IMR-90 (cell line): ENCODE measurements around the gene AXDND1. TPM values are rescaled to one million over a fixed set of nuclear protein-coding genes. Genes with fewer than 3 reads are reported as not detected.
A peak's percentile ranks its signal among the peaks of the same experiment; 100 is the strongest.

Source experiments
- ATAC-seq: fragments of 200-7000 bp; cut with Tn5 transposase; 2 replicates; pipeline ENCODE4 v1.9.1; 2020; ENCODE audit warnings: low read depth, mild to moderate bottlenecking, moderate library complexity
- BruUV-seq: library from RNA; stranded (reverse); fragments of 400-500 nt; replicated peaks from 2 replicates; lab custom pipeline; 2021; lab: Mats Ljungman, UMichigan
- CTCF ChIA-PET: fragments of 300-600 bp; formaldehyde crosslinking; extraction: SDS; loops from one replicate; lab custom pipeline; 2021; ENCODE audit warnings: antibody characterized with exemption; lab: Yijun Ruan, JAX
- POLR2A ChIA-PET: fragments of 300-600 bp; sonication (Branson Sonifier 250); formaldehyde crosslinking; loops from one replicate; lab custom pipeline; 2022; ENCODE audit warnings: antibody characterized with exemption; ENCODE audit not compliant: unreplicated experiment; lab: Charles Lee
- DNase-seq: peaks from one replicate; pipeline ENCODE4 v3.0.0; 2013
- H2AFZ ChIP-seq: replicated peaks from 2 replicates; pipeline ENCODE3; 2013; ENCODE audit warnings: low read length, mild to moderate bottlenecking; ENCODE audit not compliant: poor library complexity
- H2AK5ac ChIP-seq: 2 replicates; pipeline ENCODE4 v1.6.1; 2013; ENCODE audit warnings: low read depth, low read length, inconsistent platforms
- H2AK9ac ChIP-seq: replicated peaks from 2 replicates; pipeline ENCODE3; 2013; ENCODE audit warnings: mild to moderate bottlenecking, low read depth, low read length, moderate library complexity; ENCODE audit not compliant: poor library complexity
- H2BK120ac ChIP-seq: 2 replicates; pipeline ENCODE4 v1.6.1; 2013; ENCODE audit warnings: low read depth, low read length, inconsistent platforms
- H2BK15ac ChIP-seq: 3 replicates; pipeline ENCODE4 v1.6.1; 2013; ENCODE audit warnings: low read depth, low read length, inconsistent platforms
- H2BK20ac ChIP-seq: 2 replicates; pipeline ENCODE4 v1.6.1; 2013; ENCODE audit warnings: low read depth, mild to moderate bottlenecking, inconsistent platforms, low read length, moderate library complexity
- H2BK5ac ChIP-seq: 2 replicates; pipeline ENCODE4 v1.6.1; 2013; ENCODE audit warnings: mild to moderate bottlenecking, low read depth, low read length, inconsistent platforms; ENCODE audit not compliant: poor library complexity, severe bottlenecking
- H3K14ac ChIP-seq: replicated peaks from 2 replicates; pipeline ENCODE4 v1.6.1; 2013; ENCODE audit warnings: low read depth, low read length, inconsistent platforms
- H3K18ac ChIP-seq: 2 replicates; pipeline ENCODE4 v1.6.1; 2013; ENCODE audit warnings: low read depth, low read length, control low read depth
- H3K23ac ChIP-seq: 2 replicates; pipeline ENCODE4 v1.6.1; 2013; ENCODE audit warnings: low read depth, low read length, inconsistent platforms
- H3K27ac ChIP-seq: 2 replicates; pipeline ENCODE4 v1.5.1; 2013; ENCODE audit warnings: mild to moderate bottlenecking, control low read depth, low read length; ENCODE audit not compliant: insufficient read depth
- H3K27me3 ChIP-seq: 2 replicates; pipeline ENCODE4 v1.6.1; 2013; ENCODE audit warnings: low read length; ENCODE audit not compliant: control insufficient read depth, insufficient read depth
- H3K36me3 ChIP-seq: 2 replicates; pipeline ENCODE4 v1.6.1; 2013; ENCODE audit warnings: low read length, mixed read lengths; ENCODE audit not compliant: control insufficient read depth, insufficient read depth
- H3K4ac ChIP-seq: 2 replicates; pipeline ENCODE4 v1.6.1; 2013; ENCODE audit warnings: low read depth, low read length, inconsistent platforms
- H3K4me1 ChIP-seq: 2 replicates; pipeline ENCODE4 v1.6.1; 2013; ENCODE audit warnings: low read length, mixed read lengths; ENCODE audit not compliant: control insufficient read depth, insufficient read depth
- H3K4me2 ChIP-seq: 2 replicates; pipeline ENCODE4 v1.6.1; 2013; ENCODE audit warnings: low read depth, mild to moderate bottlenecking, control low read depth, low read length, moderate library complexity
- H3K4me3 ChIP-seq: 2 replicates; pipeline ENCODE4 v1.5.1; 2013; ENCODE audit warnings: low read depth, mild to moderate bottlenecking, control low read depth, low read length, moderate library complexity; ENCODE audit not compliant: insufficient read depth
- H3K56ac ChIP-seq: 2 replicates; pipeline ENCODE4 v1.6.1; 2013; ENCODE audit warnings: low read length, inconsistent platforms; ENCODE audit not compliant: insufficient read depth; ENCODE audit errors: extremely low read depth
- H3K79me1 ChIP-seq, 2 experiments: 2 replicates each; pipeline ENCODE4 v1.6.1; 2013; ENCODE audit warnings: low read length in 2 of 2, inconsistent platforms in 1 of 2, low read depth in 1 of 2
- H3K9ac ChIP-seq: 2 replicates; pipeline ENCODE4 v1.6.1; 2013; ENCODE audit warnings: low read depth, low read length, control low read depth
- H3K9me1 ChIP-seq: 2 replicates; pipeline ENCODE4 v1.6.1; 2013; ENCODE audit warnings: low read length, inconsistent platforms; ENCODE audit not compliant: insufficient read depth
- H3K9me3 ChIP-seq: 2 replicates; pipeline ENCODE4 v1.6.1; 2013; ENCODE audit warnings: low read length; ENCODE audit not compliant: control insufficient read depth, insufficient read depth
- H4K20me1 ChIP-seq: 2 replicates; pipeline ENCODE4 v1.6.1; 2013; ENCODE audit warnings: low read length, inconsistent platforms; ENCODE audit not compliant: insufficient read depth
- H4K5ac ChIP-seq: 2 replicates; pipeline ENCODE4 v1.6.1; 2013; ENCODE audit warnings: mild to moderate bottlenecking, low read depth, low read length, control low read depth
- H4K8ac ChIP-seq, 2 experiments: 2 replicates each; pipeline ENCODE4 v1.6.1; 2013; ENCODE audit warnings: low read depth in 2 of 2, low read length in 2 of 2, control low read depth in 1 of 2, inconsistent platforms in 1 of 2
- H4K91ac ChIP-seq: 2 replicates; pipeline ENCODE4 v1.6.1; 2013; ENCODE audit warnings: low read depth, low read length, inconsistent platforms; ENCODE audit not compliant: insufficient read depth
- BHLHE40 ChIP-seq: fragments of 150-350 bp; IDR thresholded peaks from 2 replicates; pipeline ENCODE4 v1.6.1; 2016; ENCODE audit warnings: mild to moderate bottlenecking, low read depth, low read length
- CEBPB ChIP-seq: IDR thresholded peaks from 2 replicates; pipeline ENCODE4 v1.6.1; 2012; ENCODE audit warnings: low read depth, low read length, improper control_type of control experiment
- CHD1 ChIP-seq: IDR thresholded peaks from 2 replicates; pipeline ENCODE4 v1.6.1; 2012; ENCODE audit warnings: low read depth, low read length, improper control_type of control experiment
- CTCF ChIP-seq: conservative IDR thresholded peaks from 2 replicates; pipeline ENCODE4 v1.5.1; 2012; ENCODE audit warnings: mild to moderate bottlenecking, low read depth, low read length, improper control_type of control experiment
- FOS ChIP-seq: fragments of 150-350 bp; IDR thresholded peaks from 2 replicates; pipeline ENCODE4 v1.6.1; 2016; ENCODE audit warnings: low read depth, low read length
- MAFK ChIP-seq: IDR thresholded peaks from 2 replicates; pipeline ENCODE4 v1.6.1; 2012; ENCODE audit warnings: low read depth, low read length, improper control_type of control experiment
- MAZ ChIP-seq: IDR thresholded peaks from 2 replicates; pipeline ENCODE4 v1.6.1; 2012; ENCODE audit warnings: low read depth, mild to moderate bottlenecking, low read length, improper control_type of control experiment, moderate library complexity, borderline replicate concordance
- MXI1 ChIP-seq: IDR thresholded peaks from 2 replicates; pipeline ENCODE4 v1.6.1; 2012; ENCODE audit warnings: low read depth, mild to moderate bottlenecking, low read length, moderate library complexity, borderline replicate concordance
- NFE2L2 ChIP-seq: fragments of 150-350 bp; IDR thresholded peaks from 2 replicates; pipeline ENCODE4 v1.6.1; 2016; ENCODE audit warnings: low read depth, mild to moderate bottlenecking, low read length
- POLR2A ChIP-seq: IDR thresholded peaks from 2 replicates; pipeline ENCODE4 v1.6.1; 2012; ENCODE audit warnings: mild to moderate bottlenecking, low read depth, low read length
- RAD21 ChIP-seq: IDR thresholded peaks from 2 replicates; pipeline ENCODE4 v1.6.1; 2012; ENCODE audit warnings: low read length, improper control_type of control experiment
- RCOR1 ChIP-seq: IDR thresholded peaks from 2 replicates; pipeline ENCODE4 v1.6.1; 2012; ENCODE audit warnings: mild to moderate bottlenecking, low read length, improper control_type of control experiment; ENCODE audit not compliant: insufficient replicate concordance
- RFX5 ChIP-seq: IDR thresholded peaks from 2 replicates; pipeline ENCODE4 v1.8.0; 2012; ENCODE audit warnings: low read depth, mild to moderate bottlenecking, low read length, moderate library complexity
- SMC3 ChIP-seq: fragments of 150-350 bp; IDR thresholded peaks from 2 replicates; pipeline ENCODE4 v1.6.1; 2016; ENCODE audit warnings: low read depth, mild to moderate bottlenecking, antibody characterized with exemption, low read length, moderate library complexity
- USF2 ChIP-seq: fragments of 150-350 bp; IDR thresholded peaks from 2 replicates; pipeline ENCODE4 v1.6.1; 2017; ENCODE audit warnings: mild to moderate bottlenecking, antibody characterized with exemption, low read length, low read depth
- WGBS, 2 experiments: methylation state at CpG; one replicate each; pipeline versions ENCODE4 v1.1.5 to v1.1.7; 2013; ENCODE audit warnings: missing lambda C conversion rate in 2 of 2; ENCODE audit not compliant: insufficient read length in 1 of 2; ENCODE audit errors: extremely low coverage in 2 of 2; 5-methylcytosine and 5-hydroxymethylcytosine counted together
- dilution Hi-C: fragments of 300-500 bp; cut with HindIII; formaldehyde crosslinking; loops from one replicate; pipeline ENCODE4 v1.14.3; 2018; ENCODE audit warnings: low sequenced_read_pairs; ENCODE audit not compliant: unreplicated experiment
- in situ Hi-C: fragments of 300-500 bp; cut with MboI; formaldehyde crosslinking; loops from 3 replicates; pipeline ENCODE4 v1.14.3; 2019; ENCODE audit warnings: low sequenced_read_pairs, inconsistent platforms, mixed read lengths
- intact Hi-C: fragments of 100-400 bp; cut with micrococcal nuclease; formaldehyde crosslinking; loops from 2 replicates; pipeline ENCODE4 v1.10.0; 2022
- polyA plus RNA-seq, 3 experiments: library from polyadenylated mRNA; depleted of rRNA; stranded (reverse); fragments of >200 nt; gene quantifications; 2 replicates each; pipeline ENCODE4 v1.2.3, GENCODE V29; 2012; ENCODE audit warnings: low replicate concordance in 1 of 3
- total RNA-seq: library from RNA; depleted of rRNA; stranded (reverse); fragments of >200 nt; gene quantifications from 2 replicates; pipeline ENCODE4 v1.2.3, GENCODE V29; 2012

The AXDND1 gene
- total and polyA plus RNA-seq, 2 of the 4 experiments (the other 2 are of a cell fraction), result not detected

- peak overlapping the region; percentile 18 for H2AFZ ChIP-seq
- H3K4me3 ChIP-seq, result no peak overlapping the region
- H2BK15ac ChIP-seq, result no peak overlapping the region
- H3K9ac ChIP-seq, result no peak overlapping the region
- no peak overlapping the region for H4K91ac ChIP-seq
- ChIA-PET POLR2A (no interaction called here), CTCF (interaction anchor here (0.7 kb wide), 1 partner anchor 134 kb away, joined by 3 read pairs; no protein-coding TSS in a partner anchor)
- WGBS, 2 experiments, result 32% methylated on average over 4 of the region's 9 CpGs; no CpG with 5 or more reads in 1 of the 2 experiments
- H3K18ac ChIP-seq, result no peak overlapping the region
- dilution Hi-C loops (no loop called here), intact Hi-C loops (no loop called here), in situ Hi-C loops (no loop called here)
- H2AK9ac ChIP-seq, result no peak overlapping the region
- no peaks in the 10 kb centered on the region; the same call in 1 of the 2 replicates for H3K27me3 ChIP-seq
- H3K14ac ChIP-seq, result no peak overlapping the region
- no peaks in the 10 kb centered on the region for H3K4me1 ChIP-seq
- H3K23ac ChIP-seq, result no peak overlapping the region
- peak overlapping the region; percentile 44; the same call in 1 of the 2 replicates for H3K4me2 ChIP-seq
- H2BK120ac ChIP-seq, result no peak overlapping the region
- H2BK5ac ChIP-seq, result no peak overlapping the region
- no peak overlapping the region for H4K5ac ChIP-seq
- no peak overlapping the region for H4K8ac ChIP-seq
- no peak overlapping the region for H2AK5ac ChIP-seq
- peak; percentile 63 for DNase-seq
- H4K20me1 ChIP-seq, result no peaks in the 10 kb centered on the region
- no peaks in the 10 kb centered on the region for H3K36me3 ChIP-seq
- no peaks in the 10 kb centered on the region for H3K79me1 ChIP-seq
- H3K56ac ChIP-seq, result no peak overlapping the region
- H3K4ac ChIP-seq, result no peak overlapping the region
- H3K9me3 ChIP-seq, result no peaks in the 10 kb centered on the region
- no peaks in the 10 kb centered on the region for H3K9me1 ChIP-seq
- no TSS peak for BruUV-seq
- ATAC-seq, result peak; percentile 81
- H2BK20ac ChIP-seq, result no peak overlapping the region
- H3K27ac ChIP-seq, result no peak overlapping the region
- TF ChIP-seq CHD1 (no peak), MAFK (no peak), RAD21 (no peak), CTCF (no peak), SMC3 (no peak), USF2 (no peak), RCOR1 (no peak), FOS (peak; percentile 27; the same call in 1 of the 2 replicates), BHLHE40 (no peak), POLR2A (no peak), MXI1 (no peak), CEBPB (peak; percentile 55), RFX5 (no peak), MAZ (no peak), NFE2L2 (peak; percentile 70; the same call in 1 of the 2 replicates)
Observed at GRCh38 chr1:179550746-179551682, 185.2 kb downstream of the AXDND1 start.
